ENCODE results near the gene SH3BGRL3. TPM values are rescaled to one million over a fixed set of nuclear protein-coding genes. Genes with fewer than 3 reads are reported as not detected.
"Not testable (repeated sequence)": the region's sequence is repeated elsewhere in the genome, so short reads cannot be mapped to it uniquely, and the experiment has no call there.

Gene SH3BGRL3
- total RNA-seq, 4 donors from 2014 or later: 49.6 to 97.2 (median 56.0) TPM

DNA sequence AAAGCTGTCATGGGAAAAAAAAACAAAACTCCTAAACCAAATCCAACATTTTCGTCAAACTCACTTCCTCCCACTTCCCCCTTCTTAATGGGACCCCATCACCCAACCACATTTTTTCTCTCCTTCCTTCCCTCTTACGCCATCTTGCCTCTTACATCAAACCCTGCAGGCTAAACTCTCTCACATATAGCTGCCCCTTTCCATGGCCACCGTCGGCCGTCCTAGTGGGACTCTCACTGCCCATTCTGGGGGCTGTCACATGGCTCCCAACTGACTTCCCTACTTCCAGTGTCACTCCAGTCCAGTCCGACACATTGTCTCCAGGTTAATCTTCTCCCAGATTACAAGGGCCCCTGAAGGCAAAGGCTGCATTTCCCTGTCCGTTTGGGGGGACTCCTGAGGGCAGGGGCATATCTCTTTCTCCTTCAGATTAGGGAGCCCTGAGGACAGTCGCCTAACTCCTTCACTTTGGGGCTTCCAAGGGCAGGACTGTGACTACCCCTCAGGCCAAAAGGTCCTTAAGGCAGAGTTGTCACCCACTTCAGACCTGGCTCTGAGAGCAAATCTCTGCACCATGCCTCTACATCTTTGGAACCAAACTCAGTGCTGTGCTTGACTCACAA lies 25.9 kb downstream of the SH3BGRL3 start:
- TF ChIP-seq POLR2A (IDR thresholded peaks at IDR 0.05): no peak
- no peak for TF ChIP-seq EP300 (IDR thresholded peaks at IDR 0.05)
- TF ChIP-seq CTCF (IDR thresholded peaks at IDR 0.05): no peak
- 35 to 41% methylated on average over 8 of the region's 8 CpGs for WGBS, 2 donors

DNA sequence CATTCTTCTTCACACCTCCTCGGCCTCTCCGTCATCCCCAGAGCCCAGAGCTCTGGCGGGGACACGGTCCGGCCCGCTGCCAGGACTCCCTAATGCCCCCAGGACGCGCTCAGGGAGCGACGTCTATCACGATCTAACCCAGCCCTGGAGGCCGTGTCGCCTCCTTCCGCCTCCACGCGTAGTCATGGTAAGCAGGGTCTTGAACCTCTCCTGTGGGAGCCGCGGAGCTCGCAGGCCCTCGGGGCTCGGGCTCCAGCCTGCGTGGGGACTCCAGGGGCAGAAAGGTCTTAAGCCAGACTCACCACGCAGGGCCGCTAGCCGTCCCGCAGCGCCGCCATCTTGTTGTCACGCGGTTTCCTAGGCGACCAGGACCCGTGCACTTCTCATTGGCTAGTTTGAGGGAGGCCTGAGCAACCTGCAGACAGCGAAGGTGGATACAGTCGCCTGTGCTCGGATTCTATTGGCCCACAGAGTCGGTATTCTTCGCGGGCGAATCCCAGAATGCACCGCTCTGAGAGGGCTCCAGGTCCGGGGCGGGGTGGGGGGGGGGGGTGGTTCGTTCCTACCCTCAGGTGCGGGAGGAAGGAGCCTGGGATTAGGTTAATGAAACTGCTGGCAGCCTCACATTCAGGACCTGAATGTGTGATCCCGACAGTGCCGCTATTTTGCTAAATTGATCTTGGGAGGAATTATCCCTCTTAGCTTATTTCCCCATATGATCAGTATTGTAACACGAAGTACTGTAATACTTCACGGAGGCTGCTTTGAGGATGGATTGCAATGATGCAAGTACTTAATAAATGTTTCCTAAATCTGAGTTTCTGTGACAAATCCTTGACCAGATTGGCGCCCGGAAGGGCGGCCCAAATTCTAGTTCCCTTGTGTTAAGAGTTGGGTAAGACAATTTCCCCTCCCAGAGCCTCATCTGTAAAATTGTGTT lies 26.7 kb downstream of the SH3BGRL3 start, which contains the start of gene UBXN11:
Gene UBXN11, minus strand, starts transcription at position 347 of the 940 bp plus-strand sequence. CDS start 3,753 bp downstream, outside the sequence.
- Histone ChIP-seq H3K9me3 (no peaks in the 10 kb centered on the region), H3K27me3 (no peaks in the 10 kb centered on the region), H3K36me3 (peaks cover 0 to under 1% (median 0%) of the 10 kb centered on the region in 3 donors), H3K4me1 (peaks cover 0 to 27% (median 8%) of the 10 kb centered on the region in 4 donors), H3K4me3 (peak within 1 kb of the TSS; percentile 39 to 83 (median 72)), H3K27ac (peak within 1 kb of the TSS in 3 of 4 donors; percentile 47 to 79 (median 51))
- WGBS, 2 donors: 3 to 4% methylated on average over 33 to 47 of the region's 51 CpGs
- peak; percentile 74 to 87 for DNase-seq (ENCODE audit: low spot score in 2 of 2)
- TF ChIP-seq EP300 (IDR thresholded peaks at IDR 0.05): peak in 1 of 2 donors; percentile 43
- TF ChIP-seq POLR2A (IDR thresholded peaks at IDR 0.05): no peak
- TF ChIP-seq CTCF (IDR thresholded peaks at IDR 0.05): no peak

More for the DNA sequence above, 25.9 kb downstream of the SH3BGRL3 start:
- H3K27me3 ChIP-seq: no peaks in the 10 kb centered on the region
- DNase-seq (ENCODE audit: low spot score in 2 of 2): no peak
- H3K4me1 ChIP-seq: peaks cover 0 to 27% (median 8%) of the 10 kb centered on the region in 4 donors
- no peaks in the 10 kb centered on the region for H3K9me3 ChIP-seq
- H3K36me3 ChIP-seq: peaks cover 0 to 8% (median 0%) of the 10 kb centered on the region in 3 donors
- peak overlapping the region in 3 of 4 donors; percentile 47 to 79 (median 51) for H3K27ac ChIP-seq
- peak overlapping the region; percentile 39 to 83 (median 72) for H3K4me3 ChIP-seq

DNA sequence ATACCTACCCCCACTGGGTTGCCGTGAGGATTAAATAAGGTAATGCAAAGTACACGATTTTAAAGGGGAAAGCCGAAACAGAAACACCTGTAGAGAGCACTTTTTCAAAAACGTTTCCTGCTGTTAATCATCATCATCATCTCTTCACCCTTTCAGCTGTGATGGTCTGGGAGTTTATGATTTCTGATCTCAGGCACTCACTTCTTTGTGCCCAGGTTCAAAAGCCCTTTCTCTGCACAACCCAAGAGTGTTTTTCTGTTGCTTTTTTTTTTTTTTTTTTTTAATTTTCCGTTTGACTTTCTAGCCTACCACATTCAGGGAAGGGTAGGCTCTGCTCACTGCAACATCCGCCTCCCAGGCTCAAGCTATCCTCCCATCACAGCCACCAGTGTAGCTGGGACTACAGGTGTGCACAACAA lies 27.5 kb downstream of the SH3BGRL3 start:
- Histone ChIP-seq H3K4me3 (peak overlapping the region in 1 of 4 donors; percentile 70), H3K4me1 (peaks cover 0 to 27% (median 8%) of the 10 kb centered on the region in 4 donors), H3K9me3 (no peaks in the 10 kb centered on the region), H3K27me3 (no peaks in the 10 kb centered on the region), H3K36me3 (no peaks in the 10 kb centered on the region), H3K27ac (peak overlapping the region in 2 of 4 donors; percentile 40 to 51)
- DNase-seq (ENCODE audit: low spot score in 2 of 2): no peak
- TF ChIP-seq POLR2A (IDR thresholded peaks at IDR 0.05) (no peak), EP300 (IDR thresholded peaks at IDR 0.05) (no peak), CTCF (IDR thresholded peaks at IDR 0.05) (no peak)
- 50 to 51% methylated on average over 6 of the region's 6 CpGs for WGBS, 2 donors

GRCh38 chr1:26307966-26308899 lies 28.3 kb downstream of the SH3BGRL3 start:
- Histone ChIP-seq H3K4me1 (peaks cover 0 to 22% (median 8%) of the 10 kb centered on the region in 4 donors), H3K27ac (peak overlapping the region in 1 of 4 donors; percentile 51)
- not testable (repeated sequence) for H3K9me3 ChIP-seq; H3K4me3 ChIP-seq; DNase-seq (ENCODE audit: low spot score in 2 of 2); H3K36me3 ChIP-seq; H3K27me3 ChIP-seq
- 84 to 88% methylated on average over 21 of the region's 21 CpGs for WGBS, 2 donors

- no peak for DNase-seq (ENCODE audit: low spot score in 2 of 2)
- Histone ChIP-seq H3K27ac (no peak overlapping the region), H3K4me3 (no peak overlapping the region), H3K27me3 (no peaks in the 10 kb centered on the region), H3K36me3 (no peaks in the 10 kb centered on the region), H3K9me3 (no peaks in the 10 kb centered on the region), H3K4me1 (peaks cover 0 to 11% (median 0%) of the 10 kb centered on the region in 4 donors)
- TF ChIP-seq EP300 (IDR thresholded peaks at IDR 0.05) (no peak), POLR2A (IDR thresholded peaks at IDR 0.05) (no peak), CTCF (IDR thresholded peaks at IDR 0.05) (no peak)
- 86% methylated on average over 5 of the region's 5 CpGs for WGBS, 2 donors
Measured at GRCh38 chr1:26314501-26314900, 34.6 kb downstream of the SH3BGRL3 start.

Measured in tibial nerve (tissue), 4 donors.